Activated T-cell treated with anti-CD3 and anti-CD28 coated beads, Interleukin-2, amount 50 U/mL, for 4 hours (primary cell): Measurements from ENCODE around the gene TEP1. TPM values are rescaled to one million over a fixed set of nuclear protein-coding genes. Genes with fewer than 3 reads are reported as not detected.
"Not testable (repeated sequence)": the region's sequence is repeated elsewhere in the genome, so short reads cannot be mapped to it uniquely, and the experiment has no call there.

Source experiments
- ATAC-seq, 2 donors: fragments of 200-7000 bp; cut with Tn5 transposase; one replicate each; pipeline ENCODE4 v1.10.0; 2021
- DNase-seq: peaks from one replicate; pipeline ENCODE4 v3.0.0-alpha.2; 2020
- H3K27me3 Mint-ChIP-seq: one replicate; pipeline ENCODE4 v1.8.0; 2021; ENCODE audit warnings: low read depth, mixed read lengths
- H3K36me3 Mint-ChIP-seq: one replicate; pipeline ENCODE4 v1.8.0; 2022; ENCODE audit warnings: mixed read lengths; ENCODE audit not compliant: insufficient read depth
- H3K4me1 Mint-ChIP-seq: one replicate; pipeline ENCODE4 v1.8.0; 2021; ENCODE audit warnings: low read depth, mixed read lengths
- H3K4me3 Mint-ChIP-seq: one replicate; pipeline ENCODE4 v1.8.0; 2021; ENCODE audit warnings: mild to moderate bottlenecking, moderate library complexity, mixed read lengths
- H3K9me3 Mint-ChIP-seq: one replicate; pipeline ENCODE4 v1.8.0; 2021; ENCODE audit warnings: mixed read lengths
- total RNA-seq, 3 donors: library from RNA; stranded (reverse); gene quantifications; one replicate each; pipeline ENCODE4 v1.2.1, GENCODE V29; 2021

The TEP1 gene
- total RNA-seq: 10 to 100 TPM; 14.7 to 21.7 (median 19.3) TPM

DNA sequence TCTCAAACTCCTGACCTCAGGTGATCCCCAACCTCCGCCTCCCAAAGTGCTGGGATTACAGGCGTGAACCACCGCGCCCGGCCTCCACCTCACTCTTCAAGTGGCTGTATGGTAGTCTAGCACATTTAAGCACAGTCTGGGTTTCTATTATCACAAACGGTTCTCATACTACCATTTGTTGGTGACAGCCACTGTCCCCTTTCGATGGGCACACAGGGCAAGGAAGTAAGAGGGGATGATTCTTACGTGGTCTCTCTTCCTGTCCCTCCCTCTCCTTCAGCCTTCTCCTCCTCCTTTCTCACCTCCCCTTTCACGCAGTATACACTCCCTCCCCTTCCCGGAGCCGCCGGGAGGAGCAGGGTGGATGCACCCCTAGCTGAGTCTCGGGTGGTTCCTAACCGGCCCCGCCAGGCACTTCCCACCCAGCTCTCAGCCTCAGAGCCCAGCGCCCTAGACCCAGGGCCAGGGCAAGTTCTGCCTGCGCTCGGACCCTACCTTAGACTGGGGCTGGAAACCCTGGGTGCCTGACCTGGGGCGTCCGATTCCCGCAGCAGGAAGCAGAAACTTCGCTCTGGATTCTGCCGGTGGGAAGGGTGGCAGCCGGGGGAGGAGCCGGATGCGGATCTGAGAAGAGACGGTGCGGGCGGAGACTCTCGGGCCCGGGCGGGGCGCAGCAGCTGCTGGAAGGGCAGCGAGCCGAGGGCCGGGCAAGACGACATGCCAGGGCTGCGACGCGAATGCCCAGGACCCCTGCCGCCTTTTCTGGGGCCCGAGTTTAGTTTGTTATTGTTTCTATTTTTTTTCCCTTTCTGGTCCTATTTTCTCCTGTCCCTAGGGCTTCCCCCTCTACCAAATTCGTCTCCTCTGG, at the start of gene TEP1:
Gene TEP1, minus strand, starts transcription at position 626 of the 868 bp plus-strand sequence. CDS start 5,062 bp downstream, outside the sequence.
- DNase-seq: peak; percentile 57
- Mint-ChIP-seq H3K4me1 (peaks cover 48% of the 10 kb centered on the region), H3K36me3 (peaks cover 8% of the 10 kb centered on the region), H3K4me3 (peak within 1 kb of the TSS; percentile 94), H3K9me3 (no peaks in the 10 kb centered on the region), H3K27me3 (no peaks in the 10 kb centered on the region)
- ATAC-seq: peak; percentile 87 to 88

DNA sequence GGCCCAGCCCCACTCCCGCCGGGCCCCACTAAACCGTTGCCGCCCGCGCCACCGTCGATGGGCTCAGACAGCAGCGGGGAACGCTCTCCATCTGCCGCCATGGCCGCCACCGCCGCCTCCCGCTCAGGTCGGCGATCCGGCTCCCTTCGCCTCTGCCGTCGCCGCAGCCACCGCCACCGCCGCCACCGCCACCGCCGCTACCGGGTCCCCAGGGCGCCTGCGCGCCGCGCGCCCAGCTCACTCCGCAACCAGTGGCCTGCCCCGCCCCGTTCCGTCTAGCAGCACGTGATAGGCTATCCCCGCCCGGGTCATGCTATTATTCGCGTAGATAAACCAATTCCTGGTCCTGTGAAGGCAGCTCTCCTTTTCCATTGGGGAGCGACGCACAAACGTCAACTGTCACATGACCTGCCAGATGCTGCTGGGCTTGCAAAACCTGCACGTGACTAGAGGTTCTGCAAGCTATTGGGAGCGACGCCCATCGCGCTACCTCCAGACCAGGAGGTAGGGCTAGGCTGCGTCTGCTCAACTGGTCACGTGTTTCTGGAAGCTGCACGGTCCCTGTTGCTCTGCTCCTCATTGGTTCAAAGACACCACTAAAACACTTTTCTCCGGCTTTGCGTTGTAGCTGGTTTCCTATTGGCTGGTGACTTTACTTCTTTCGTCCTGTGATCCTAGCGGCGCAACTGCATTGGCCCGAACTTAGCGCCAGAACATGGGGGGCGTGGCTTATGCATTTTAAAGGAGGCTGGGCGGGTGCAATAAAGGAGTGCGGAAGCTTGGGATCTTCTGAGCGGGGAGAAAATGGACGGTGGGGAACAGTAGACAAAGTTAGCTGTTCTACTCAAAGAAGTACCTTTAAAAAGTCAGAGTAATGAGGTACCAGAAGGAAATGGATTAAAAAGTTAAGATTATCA, 48.2 kb upstream of the TEP1 start, which contains the start of gene PIP4P1:
Gene PIP4P1, minus strand, starts transcription at position 210 of the 917 bp plus-strand sequence. Its CDS starts 109 bp downstream, at position 101.
- H3K4me3 Mint-ChIP-seq: peak within 1 kb of the TSS; percentile 91
- DNase-seq (peak; percentile 97), ATAC-seq (peak; percentile 94 to 95)
- no peaks in the 10 kb centered on the region for H3K27me3 Mint-ChIP-seq
- peaks cover 31% of the 10 kb centered on the region for H3K36me3 Mint-ChIP-seq
- peaks cover 25% of the 10 kb centered on the region for H3K4me1 Mint-ChIP-seq
- H3K9me3 Mint-ChIP-seq: no peaks in the 10 kb centered on the region

DNA sequence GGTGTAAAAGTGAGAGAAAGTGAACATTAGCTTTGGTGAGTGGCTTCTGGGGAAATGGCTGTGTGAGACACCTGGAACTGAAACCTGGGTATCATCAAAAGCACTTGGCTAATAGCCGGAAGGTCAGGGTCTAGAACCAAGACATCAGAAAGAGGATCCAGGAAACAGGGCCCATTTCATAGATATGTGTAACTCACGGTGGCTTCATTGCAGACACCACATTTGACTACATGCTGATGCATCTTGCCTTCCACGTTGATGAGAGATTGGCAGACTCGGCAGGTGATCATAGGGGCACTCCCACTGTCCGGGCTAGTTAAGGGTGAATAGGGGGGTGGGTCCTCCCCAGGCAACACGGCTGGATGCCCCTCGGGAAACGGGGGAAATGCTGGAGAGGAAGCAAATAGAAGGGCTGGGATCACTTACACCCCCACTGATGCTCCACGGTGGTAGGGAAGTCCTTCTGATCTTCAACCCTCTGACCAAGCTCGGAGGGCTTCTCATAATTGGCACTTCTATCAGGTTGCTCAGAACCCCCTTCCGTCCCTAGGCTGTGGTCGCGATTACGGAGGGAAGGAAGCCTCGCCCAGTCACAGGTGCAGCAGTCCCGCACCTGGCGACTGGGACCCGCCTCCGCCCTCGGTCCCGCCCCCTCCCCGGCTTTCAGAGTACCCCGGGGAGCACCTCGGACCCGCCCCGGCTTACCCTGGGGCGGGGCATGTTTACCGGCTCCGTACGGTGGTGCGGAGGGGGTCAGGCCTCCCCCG, 47.3 kb upstream of the TEP1 start:
- H3K4me3 Mint-ChIP-seq: peak overlapping the region; percentile 91
- no peaks in the 10 kb centered on the region for H3K27me3 Mint-ChIP-seq

DNA sequence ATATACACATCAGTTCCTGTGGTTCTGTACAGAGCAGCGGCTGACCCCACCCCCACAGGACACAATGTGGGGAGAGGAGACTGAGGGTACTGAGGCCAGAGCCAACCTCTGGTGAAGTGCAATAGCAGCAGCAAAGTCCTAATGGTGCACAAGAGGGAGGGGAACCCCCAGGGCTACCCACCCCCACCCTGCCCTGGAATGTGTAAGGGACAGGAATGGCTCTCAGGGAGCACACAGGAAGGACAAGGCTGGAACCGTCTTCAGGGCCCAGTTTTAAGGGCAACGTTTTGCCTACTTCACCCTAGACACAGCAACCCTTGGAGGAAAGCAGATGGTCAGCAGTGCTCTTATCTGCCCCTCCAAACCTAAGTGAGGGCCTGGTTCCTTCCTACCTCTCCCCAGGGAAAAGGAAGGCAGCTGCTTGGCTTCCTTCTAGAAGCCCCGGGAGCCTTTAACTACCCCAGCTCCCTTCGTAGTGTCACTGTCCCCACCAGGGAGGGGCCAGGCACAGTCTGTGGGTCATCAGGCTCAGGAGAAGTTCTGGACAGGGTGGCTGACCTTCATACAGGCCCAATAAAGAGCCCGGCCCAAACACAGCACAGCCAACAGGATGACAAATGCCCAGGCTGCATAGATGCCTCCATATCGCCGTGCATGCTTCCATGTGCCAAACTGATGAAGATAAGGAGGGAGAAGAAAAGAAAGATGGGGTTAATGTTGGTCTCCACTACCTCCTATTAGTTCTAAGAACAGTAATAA, 44.9 kb upstream of the TEP1 start:
- Mint-ChIP-seq H3K4me1 (peaks cover 27% of the 10 kb centered on the region), H3K9me3 (no peaks in the 10 kb centered on the region), H3K27me3 (no peaks in the 10 kb centered on the region), H3K4me3 (no peak overlapping the region), H3K36me3 (peaks cover 31% of the 10 kb centered on the region)
- ATAC-seq (no peak), DNase-seq (no peak)

More for the DNA sequence above, 47.3 kb upstream of the TEP1 start:
- peak; percentile 6 to 9 for ATAC-seq
- Mint-ChIP-seq H3K36me3 (peaks cover 31% of the 10 kb centered on the region), H3K4me1 (peaks cover 25% of the 10 kb centered on the region), H3K9me3 (no peaks in the 10 kb centered on the region)
- DNase-seq: peak; percentile 44

GRCh38 chr14:20456971-20457370, 43.7 kb upstream of the TEP1 start:
- H3K27me3 Mint-ChIP-seq: no peaks in the 10 kb centered on the region
- peaks cover 26% of the 10 kb centered on the region for H3K4me1 Mint-ChIP-seq
- no peak overlapping the region for H3K4me3 Mint-ChIP-seq
- peaks cover 39% of the 10 kb centered on the region for H3K36me3 Mint-ChIP-seq
- no peak for ATAC-seq
- no peak for DNase-seq
- no peaks in the 10 kb centered on the region for H3K9me3 Mint-ChIP-seq

GRCh38 chr14:20455355-20456300, 42.3 kb upstream of the TEP1 start:
- H3K36me3 Mint-ChIP-seq: peaks cover 47% of the 10 kb centered on the region
- no peak overlapping the region for H3K4me3 Mint-ChIP-seq
- no peaks in the 10 kb centered on the region for H3K9me3 Mint-ChIP-seq
- peaks cover 21% of the 10 kb centered on the region for H3K4me1 Mint-ChIP-seq
- DNase-seq: peak; percentile 35
- H3K27me3 Mint-ChIP-seq: no peaks in the 10 kb centered on the region
- peak; percentile 71 to 76 for ATAC-seq

GRCh38 chr14:20454516-20455354, 41.4 kb upstream of the TEP1 start, which contains the start of the genes APEX1 and OSGEP:
Gene APEX1 (plus strand): TSS chr14:20455226. CDS start chr14:20455646, 420 bp downstream.
Gene OSGEP (minus strand): TSS chr14:20454812. CDS start chr14:20454683, 129 bp downstream.
- ATAC-seq: peak; percentile 84

GRCh38 chr14:20452831-20453230, 39.5 kb upstream of the TEP1 start:
- peaks cover 47% of the 10 kb centered on the region for H3K36me3 Mint-ChIP-seq
- not testable (repeated sequence) for H3K4me1 Mint-ChIP-seq, DNase-seq, ATAC-seq, H3K27me3 Mint-ChIP-seq, H3K9me3 Mint-ChIP-seq
- H3K4me3 Mint-ChIP-seq: peak overlapping the region; percentile 54

More at GRCh38 chr14:20454516-20455354, 41.4 kb upstream of the TEP1 start, which contains the start of the genes APEX1 and OSGEP:
- peaks cover 43% of the 10 kb centered on the region for H3K36me3 Mint-ChIP-seq
- peak; percentile 96 for DNase-seq
- H3K9me3 Mint-ChIP-seq: no peaks in the 10 kb centered on the region
- H3K4me3 Mint-ChIP-seq: no peak within 1 kb of the TSS
- no peaks in the 10 kb centered on the region for H3K27me3 Mint-ChIP-seq
- peaks cover 12% of the 10 kb centered on the region for H3K4me1 Mint-ChIP-seq

DNA sequence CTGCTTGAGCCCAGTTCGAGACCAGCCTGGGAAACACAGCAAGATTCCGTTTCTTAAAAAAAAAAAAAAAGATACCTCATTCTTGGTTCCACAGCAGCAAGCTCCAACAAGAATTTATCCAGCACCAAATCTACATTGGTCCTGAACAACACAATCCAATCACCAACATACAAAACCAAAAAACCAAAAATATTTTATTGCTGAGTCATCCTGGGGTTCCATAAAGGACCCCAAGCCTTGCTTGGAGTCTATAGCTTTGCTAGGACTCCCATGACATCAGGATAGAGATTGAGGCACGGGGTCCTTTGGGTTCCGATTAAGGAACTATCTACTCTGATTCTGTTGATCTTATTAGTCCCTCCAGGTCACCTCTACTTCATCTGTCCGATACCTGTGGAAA, 33.6 kb upstream of the TEP1 start:
- ATAC-seq (no peak), DNase-seq (no peak)
- Mint-ChIP-seq H3K27me3 (no peaks in the 10 kb centered on the region), H3K4me3 (no peak overlapping the region), H3K4me1 (no peaks in the 10 kb centered on the region), H3K9me3 (no peaks in the 10 kb centered on the region), H3K36me3 (peaks cover 46% of the 10 kb centered on the region)

DNA sequence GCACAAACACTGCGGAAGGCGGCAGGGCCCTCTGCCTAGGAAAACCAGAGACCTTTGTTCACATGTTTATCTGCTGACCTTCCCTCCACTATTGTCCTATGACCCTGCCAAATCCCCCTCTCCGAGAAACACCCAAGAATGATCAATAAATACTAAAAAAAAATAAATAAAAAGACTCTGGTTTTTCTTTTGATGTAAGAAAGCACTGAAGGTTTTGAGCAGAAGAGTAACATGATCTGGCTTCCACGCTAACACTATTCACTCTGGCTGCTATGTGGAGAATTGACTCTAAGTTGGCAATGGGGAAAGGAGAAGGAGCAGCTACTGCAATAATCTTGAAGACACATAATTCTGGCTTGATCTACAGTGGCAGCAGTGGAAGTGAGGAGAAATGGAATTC, 30.3 kb upstream of the TEP1 start:
- not testable (repeated sequence) for ATAC-seq, DNase-seq, H3K27me3 Mint-ChIP-seq, H3K9me3 Mint-ChIP-seq, H3K4me3 Mint-ChIP-seq
- H3K4me1 Mint-ChIP-seq: peaks cover 24% of the 10 kb centered on the region
- peaks cover 26% of the 10 kb centered on the region for H3K36me3 Mint-ChIP-seq

- DNase-seq (no peak), ATAC-seq (no peak)
- no peak overlapping the region for H3K4me3 Mint-ChIP-seq
- no peaks in the 10 kb centered on the region for H3K9me3 Mint-ChIP-seq
- H3K27me3 Mint-ChIP-seq: no peaks in the 10 kb centered on the region
- H3K4me1 Mint-ChIP-seq: peaks cover 25% of the 10 kb centered on the region
- H3K36me3 Mint-ChIP-seq: peaks cover 7% of the 10 kb centered on the region
Measured at GRCh38 chr14:20441461-20441860, 28.2 kb upstream of the TEP1 start.
